HG03432 (cell line): ENCODE data around the gene INSRR.

ENCODE experiments used
- ATAC-seq: cut with Tn5 transposase; IDR thresholded peaks from one replicate; pipeline ENCODE4 v1.9.1; 2021; ENCODE audit warnings: mild to moderate bottlenecking, moderate library complexity; ENCODE audit not compliant: unreplicated experiment

INSRR gene

DNA sequence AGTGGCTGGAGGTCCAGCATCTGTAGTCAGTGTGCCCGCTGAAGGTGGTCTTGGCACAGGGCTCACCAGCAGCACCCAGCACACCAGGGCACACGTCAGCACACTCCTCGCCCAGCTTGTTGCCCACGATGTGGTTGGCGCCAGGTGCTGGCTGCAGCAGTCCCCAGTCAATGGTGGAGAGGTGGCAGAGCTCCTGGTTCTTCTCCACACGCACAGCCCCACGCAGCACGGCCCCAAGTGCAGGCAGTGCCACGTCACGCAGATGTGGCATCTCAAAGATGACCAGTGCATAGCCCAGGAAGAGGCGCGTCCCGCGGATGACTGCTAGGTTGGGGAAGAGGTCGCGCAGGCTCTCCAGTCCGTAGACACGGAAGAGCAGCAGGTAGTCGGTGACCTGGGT lies 5.2 kb downstream of the INSRR start:
- ATAC-seq, result no peak

DNA sequence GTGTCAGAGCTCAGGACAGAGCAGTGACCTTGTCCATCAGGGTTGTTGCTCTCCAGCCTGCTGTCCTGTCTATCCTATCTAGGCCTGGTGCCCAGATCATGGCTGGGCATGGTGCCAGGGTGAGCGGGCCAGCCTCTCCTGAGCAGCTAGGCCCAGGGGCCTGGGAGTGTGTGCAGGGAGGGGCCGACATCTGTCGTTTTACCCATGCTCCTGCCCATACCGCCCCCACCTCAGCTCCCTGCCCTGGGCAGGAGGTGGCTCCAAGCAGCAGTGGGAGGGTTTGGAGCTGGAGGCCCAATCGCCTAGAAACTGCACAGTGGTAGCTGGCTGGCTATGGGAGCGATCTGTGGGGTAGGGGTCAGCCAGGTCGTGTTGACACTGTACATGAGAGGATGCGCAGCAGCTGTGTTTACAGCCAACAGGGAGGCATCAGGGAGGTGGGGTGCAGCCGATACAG lies 6.5 kb downstream of the INSRR start:
- ATAC-seq, result no peak

DNA sequence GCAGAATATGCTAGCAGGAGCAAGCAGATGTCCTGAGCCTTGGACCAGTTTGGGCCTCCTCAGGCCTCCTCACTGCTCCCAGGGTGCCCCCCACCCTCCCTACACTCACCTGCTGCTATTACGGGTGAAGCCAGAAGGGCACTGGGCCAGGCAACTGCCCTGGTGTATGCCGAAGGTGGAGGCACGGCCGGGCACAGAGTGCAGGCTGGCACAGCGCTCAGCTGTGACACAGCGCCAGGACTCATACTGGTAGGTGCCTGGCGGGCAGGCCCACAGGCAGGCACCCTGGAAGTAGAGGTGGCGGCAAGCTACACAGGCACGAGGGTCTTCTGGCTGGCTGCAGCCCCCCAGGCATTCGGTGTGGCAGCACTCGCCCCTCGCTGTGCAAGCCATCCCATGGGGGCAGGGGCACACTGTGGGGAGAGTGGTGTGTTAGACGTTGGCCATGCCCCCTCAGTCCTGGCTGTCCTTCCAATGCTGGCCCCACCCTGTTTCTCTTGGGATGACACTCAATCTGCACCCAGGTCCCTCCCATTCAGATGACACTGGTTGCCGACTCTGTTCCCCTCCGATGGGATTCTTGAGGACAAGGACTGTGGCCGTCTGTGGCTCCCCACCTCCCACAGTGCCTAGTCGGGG lies 7.0 kb downstream of the INSRR start:
- no peak for ATAC-seq

DNA sequence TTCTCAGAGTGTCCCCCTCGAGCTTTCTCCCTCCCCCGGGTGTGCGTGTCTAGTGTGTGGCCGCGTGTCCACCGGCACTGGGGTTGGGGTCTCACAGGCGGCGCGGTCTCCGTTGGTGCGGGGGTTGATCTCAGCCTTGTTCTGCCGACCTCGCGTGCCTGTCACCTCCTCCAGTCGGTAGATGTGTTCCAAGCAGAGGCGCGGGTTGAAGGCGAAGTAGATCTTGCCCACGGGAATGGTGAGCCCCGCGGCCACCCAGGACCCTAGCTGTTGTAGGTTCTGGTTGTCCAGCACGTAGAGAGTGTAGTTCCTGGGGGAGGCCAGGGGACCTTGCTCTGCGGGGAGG lies 9.8 kb downstream of the INSRR start:
- ATAC-seq, result no peak

DNA sequence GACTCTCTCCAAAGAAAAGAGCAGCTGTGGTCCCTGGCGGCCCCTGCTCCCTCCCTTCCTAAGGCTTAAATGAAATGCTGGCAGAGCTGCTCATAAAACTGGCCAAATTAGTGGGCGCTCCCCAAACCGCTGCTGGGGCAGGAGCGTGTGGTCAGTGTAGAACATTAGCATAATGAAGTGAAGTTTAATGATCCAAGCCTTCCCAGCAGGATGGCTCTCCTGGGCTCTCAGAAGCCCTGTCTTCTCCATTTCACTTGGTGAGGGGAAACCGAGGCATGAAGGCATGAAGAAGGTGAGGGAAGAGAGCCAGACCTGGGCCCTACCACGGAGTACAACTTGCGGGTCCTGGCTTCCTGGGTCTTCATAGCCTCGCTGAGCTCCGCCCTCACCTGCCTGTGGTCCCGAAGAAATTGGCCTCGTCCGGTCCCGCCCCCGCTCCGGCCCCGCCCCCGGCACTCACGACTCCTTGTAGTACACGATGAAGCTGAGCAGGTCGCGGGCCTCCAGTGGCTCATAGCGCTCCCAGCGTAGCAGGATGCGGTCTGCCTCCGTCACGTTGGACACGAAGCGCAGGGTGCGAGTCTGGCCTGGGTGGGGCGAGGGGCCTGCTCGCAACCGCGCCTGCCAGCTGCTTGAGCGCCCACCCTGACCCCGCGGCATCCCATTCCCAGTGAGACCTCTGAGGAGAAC lies 10.3 kb downstream of the INSRR start:
- no peak for ATAC-seq

DNA sequence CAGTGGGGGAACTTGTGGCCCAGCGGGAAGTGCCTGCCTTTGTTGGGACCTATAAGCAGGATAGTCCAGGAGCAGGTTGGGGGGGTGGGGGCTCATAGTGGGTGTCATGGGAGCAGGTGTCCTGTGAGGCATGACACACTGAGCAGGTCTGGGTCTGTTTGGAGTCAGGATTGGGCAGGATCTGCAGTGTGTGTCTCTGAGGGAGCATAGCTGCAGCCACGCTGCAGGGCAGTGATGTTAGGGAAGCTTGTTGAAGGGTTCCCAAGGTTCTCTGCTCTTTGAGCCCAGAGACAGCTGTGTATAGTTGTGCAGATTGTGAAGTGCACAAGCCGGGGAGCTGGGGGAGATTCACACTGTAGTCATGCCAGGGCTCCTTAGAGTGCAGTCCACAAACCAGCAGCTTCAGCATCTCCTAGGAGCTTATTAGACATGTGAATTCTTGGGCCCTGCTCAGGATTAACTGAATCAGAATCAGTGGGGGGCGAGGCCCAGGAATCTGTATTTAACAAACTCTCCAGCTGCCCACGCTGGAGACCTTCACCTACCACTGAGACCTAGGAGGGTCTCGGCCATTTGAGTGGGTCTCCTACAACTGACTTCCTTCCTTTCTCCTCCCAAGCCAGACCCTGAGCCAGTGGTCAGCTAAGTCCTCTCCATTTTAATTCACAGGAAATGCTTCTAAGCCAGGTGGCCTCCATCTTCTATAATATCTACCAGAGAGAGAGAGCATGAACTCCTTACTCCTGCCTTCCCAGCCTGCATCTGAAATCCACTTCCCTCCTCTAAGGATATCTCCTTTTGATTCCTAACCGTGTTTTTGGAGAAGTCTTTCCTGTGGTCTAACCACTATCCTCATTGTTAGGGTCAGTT lies 11.1 kb downstream of the INSRR start:
- ATAC-seq, result no peak

DNA sequence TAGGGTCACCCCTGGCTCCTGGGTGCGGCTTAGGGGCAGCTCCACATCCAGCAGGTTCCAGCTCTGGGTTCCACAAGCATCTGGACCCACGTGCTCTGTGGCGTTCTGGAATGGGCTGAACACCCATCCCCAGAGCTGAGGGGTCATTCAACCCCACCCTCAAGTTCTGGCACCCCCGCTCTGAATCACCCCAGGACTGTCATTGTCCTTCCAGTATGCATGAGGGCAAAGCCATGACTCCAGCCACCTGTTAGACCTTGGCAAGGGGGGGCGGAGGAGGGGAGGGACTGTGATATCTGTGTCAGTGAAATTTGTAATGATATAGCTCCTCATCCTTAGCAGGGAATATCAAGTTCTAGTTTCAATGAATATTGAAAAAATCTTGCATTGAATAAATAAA lies 12.3 kb downstream of the INSRR start:
- ATAC-seq, result no peak

DNA sequence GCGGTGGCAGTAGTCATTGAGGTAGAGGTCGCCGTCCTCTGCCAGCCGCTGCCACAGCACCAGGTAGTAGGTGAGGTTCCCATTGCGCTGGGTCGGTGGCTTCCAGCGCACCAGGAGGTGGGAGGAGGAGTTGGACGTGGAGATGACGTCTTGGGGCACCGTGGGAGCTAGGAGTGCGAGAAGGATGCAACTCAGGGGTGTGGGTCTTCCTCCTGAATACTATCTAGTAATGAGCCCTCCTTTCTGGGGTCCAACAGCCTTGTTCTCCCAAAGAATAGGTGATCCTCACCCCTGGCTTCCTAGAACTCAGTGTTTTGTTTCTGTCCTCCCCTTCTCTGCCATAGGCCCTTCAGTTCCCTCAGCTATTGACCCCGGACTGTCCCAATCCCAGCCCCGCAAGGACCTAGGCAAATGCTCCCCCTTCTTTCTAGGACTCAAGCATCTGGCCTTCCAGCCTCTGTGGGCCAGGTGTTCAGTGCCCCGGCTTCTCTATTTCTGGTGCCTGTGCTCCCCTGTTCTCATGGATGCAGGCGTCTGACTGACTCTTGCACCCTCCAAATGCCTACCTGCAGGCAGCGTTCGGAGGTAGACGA lies 12.9 kb downstream of the INSRR start:
- no peak for ATAC-seq

DNA sequence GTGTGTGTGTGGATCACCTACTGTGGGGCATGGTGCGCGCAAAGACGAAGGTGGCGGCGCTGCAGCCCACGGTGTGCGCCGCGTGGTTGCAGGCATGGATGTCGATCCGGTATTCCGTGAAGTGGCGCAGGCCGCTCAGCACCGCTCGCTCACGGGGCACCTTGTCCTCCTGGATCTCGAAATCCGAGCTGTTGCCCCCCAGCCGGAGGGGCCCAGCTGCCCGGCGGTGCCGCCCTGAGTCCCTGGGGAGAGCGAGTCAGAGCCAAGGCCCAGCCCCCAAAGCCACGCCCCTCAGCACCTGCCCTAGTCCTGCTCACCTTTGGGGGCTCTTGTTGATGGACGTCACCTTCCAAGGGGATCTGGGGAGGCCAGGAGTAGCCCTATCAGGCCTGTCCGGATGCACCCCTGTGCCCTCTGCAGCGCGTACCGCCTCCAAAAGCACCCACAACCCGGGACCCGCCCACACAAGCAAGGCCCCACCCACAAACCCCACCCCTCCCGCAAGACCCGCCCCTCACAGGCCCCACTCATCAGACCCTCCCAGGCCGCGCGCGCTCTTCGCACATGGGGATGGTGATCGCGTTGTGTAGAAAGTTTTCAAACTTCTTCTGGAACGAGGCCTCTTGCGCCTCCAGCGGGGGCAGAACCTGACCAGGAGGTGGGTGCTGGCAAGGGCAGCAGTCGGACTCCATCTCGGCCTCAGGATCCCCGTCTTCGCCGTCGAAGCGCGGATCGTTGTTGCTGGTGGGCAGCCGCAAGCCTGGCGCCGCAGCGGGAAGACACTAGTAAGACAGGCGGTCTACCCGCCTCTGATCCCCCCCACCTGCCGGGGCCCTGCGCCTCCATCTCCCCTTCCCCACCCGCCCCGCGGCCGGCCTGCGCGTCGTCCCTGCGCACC lies 13.6 kb downstream of the INSRR start:
- no peak for ATAC-seq

DNA sequence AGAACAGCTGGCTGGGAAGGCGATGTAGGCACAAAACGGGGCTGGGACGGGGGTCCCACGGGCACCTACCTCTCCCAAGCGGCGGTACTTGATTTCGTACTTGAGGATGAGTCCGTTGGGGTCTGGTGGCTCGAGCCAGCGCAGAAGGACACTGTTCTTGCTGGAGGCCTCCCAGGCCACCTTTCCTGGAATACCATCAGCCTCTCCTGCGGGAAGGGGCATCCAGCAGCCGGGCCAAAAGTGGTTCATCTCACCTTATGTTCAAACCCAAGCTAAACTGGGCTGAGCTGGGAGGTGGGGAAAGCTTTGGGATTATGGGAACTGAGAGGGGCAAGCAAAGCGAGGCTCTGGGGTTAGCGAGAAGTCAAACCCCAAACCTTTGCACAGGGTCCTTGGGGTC lies 14.3 kb downstream of the INSRR start:
- ATAC-seq, result no peak

DNA sequence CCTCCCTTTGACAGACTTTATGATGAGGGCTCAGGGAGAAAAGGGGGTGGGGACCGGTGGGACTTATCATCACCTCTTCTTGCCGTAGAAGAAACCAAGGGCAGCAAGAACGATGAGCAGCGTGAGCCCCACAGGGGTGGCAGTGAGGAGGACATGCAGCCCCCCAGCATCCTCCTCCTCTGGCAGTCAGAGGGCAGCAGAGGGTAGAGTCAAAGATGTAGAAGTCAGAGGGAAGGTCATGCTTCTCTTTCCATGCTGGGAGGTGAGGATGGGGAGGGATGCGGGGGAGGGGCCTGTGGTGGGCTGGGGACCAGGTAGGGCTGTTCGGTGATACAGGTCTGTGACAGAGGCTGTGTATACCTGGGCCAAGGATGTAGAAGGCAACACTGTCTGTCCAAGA lies 14.8 kb downstream of the INSRR start:
- ATAC-seq, result no peak

DNA sequence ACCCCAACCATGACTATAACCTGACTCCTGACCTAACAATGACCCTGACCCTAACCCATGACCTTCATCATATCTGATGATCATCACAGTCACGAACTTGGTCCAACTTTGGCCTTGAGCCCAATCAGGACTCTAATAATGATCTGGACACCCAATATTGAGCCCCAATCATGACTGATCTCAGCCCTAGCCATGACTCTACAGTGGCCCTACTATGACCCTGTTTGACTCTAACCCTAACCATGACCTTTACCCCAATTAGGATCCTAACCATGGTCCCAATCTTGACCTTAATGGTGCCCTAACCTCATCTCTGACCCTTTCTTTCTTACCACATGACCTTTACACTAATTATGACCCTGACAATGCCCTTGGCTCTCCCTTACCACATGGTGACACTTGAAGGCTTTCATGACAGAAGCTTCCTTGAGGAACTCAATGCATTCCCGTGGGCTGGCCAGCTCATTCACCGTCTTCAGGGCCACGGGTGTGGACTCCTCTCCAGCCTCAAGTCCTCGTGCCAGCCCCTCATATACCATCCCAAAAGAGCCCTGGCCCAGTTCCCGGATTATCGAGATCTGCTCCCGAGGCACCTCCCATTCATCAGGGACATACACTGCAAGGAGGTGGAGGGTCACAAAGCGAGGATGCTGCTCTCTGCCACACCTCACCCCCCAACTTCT lies 16.2 kb downstream of the INSRR start:
- ATAC-seq, result no peak

DNA sequence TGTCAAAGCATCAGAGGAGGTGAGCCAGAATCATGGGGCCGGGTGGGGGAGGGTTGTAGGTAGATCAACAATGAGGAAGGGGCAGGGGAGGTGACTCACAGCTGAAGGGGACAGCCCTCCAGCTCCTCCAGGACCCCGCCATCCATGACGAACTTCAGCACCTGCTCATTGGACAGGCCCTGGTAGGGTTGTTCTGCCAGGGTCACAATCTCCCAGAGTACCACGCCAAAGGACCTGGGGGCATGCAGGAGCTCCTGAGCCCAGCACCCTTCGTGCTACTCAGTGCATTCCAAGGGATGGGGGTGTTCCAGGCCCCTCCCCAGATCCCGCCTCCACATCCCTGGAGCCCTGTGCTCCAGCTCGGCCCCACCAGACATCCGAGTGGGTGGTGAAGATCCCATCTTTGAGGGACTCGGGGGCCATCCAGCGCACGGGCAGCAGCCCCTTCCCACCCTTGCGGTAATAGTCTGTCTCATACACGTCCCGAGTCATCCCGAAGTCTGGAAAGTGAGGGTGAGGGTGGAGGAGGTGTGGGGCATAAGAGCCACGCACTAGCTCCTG lies 17.5 kb downstream of the INSRR start:
- no peak for ATAC-seq

DNA sequence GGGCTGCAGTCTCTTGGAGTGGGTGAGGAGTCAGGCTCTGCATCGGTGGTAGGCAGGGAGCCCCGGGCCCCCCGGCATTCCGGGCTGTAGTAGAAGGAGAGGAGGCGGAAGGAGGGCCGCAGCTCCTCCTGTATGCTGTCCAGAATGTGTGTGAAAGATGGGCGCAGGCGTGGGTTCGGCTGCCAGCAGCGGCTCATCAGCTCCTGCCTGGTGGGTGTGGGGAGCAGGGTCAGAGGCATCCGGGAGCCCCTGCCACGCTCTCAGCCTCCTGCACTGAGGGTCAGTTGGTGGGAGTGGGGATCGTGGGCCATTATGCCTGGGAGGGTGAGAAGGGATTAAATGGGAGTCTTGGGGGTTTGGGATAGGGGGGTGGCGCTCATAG lies 18.0 kb downstream of the INSRR start:
- ATAC-seq, result no peak

DNA sequence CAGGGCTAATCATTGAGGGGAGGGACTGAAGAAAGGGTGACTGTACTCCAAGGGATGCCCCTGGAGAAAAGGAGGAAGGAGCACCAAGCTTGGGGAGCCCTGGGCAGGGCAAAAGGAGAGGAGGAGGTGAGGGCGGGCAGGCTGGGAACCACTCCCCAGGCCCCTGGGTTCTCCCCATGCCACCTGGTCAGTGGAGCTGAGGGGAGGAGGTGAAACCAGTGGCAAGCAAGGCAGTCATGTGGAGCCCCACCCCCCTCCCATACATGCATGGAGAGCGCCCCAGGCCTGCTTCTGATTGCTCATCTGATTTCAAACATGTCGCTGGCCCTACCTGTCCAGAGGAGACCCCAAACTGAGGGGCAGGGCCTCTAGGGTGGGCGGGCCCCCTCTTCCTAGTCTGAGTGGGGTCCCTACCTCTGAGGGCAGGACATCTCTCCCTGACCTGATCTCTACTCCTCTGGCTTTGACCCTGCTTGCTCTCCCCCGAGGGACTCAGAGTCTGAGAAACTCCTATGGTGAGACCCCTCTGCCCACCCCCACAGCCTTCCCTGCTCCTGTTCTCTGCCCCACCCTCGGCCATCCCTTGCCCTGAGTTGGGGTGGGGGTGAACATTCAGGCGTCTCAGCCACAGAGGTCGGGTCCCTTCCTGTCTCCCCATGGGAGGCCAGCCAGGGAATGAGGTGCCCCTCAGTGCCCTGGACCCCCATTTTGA lies 18.6 kb downstream of the INSRR start:
- ATAC-seq, result no peak

DNA sequence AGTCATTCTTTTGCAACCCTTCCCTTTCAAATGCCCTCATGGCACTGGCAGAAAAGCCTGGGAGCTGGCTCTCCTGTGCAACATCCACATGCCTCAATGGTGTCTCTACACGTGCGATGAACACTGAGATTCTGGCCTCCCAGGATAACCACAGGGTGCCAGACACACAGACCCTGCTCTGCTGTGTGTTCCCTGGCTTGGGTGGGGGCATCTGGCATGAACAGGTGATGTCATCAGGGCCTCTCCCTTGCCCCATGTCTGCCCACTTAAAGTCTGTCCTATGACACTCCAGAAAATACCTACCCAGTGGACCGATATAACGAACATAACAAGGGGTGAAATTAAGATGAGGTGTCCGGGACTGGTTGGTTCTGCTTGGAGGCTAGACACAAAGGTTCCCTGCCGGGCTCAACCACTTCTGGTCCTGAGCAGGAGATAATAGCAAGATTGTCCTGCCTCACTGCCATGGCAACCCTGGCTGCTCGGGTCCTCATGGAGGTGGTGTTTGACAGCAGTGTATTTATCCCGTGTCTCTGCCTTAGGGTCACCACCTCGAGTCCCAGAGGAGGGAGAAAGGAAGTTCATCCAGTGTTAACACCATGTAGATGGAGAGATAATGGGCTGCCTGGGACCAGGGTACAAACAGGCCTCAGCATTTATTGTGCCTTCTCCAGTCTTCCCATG lies 19.3 kb downstream of the INSRR start:
- ATAC-seq, result no peak

DNA sequence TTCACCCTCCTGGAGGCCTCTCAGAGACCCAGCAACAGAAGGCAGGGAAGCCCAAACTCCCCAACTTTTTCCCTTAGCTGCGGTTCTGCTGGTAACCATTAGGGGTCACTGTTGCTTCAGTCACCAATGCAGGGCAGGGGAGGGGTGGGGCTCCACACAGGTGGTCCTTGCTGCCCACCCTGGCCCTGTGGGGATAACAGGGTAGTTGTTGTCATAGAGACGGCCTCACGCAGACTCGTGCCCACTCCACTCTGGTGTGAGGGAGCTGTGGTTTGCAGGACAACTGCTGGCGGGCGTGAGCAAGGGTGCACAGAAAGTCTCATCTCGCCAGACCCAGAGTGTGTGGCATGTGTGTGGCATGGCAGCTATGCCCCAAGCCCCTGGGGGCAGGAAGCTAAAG lies 19.9 kb downstream of the INSRR start:
- no peak for ATAC-seq

DNA sequence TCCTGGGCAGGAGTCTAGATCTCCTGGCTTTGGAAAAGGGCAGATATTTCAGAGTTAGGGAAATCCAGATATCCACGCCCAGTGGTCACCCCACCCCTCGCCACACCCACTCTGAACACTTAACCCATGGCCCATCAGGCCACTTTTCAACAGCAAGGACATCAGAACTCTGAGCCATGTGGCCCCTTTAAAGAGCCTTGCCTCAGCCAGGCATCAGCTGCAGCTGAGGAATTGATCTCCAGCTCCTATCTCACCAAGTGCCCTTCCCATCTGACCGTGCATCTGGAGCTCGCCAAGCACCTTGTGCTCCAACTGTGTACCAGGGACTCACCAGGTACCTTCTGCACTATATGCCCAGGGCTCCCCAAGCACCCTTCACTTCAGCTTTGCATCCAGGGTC lies 22.0 kb downstream of the INSRR start:
- ATAC-seq, result no peak
